AG09309 (cell line): ENCODE data around the gene DLG2.

Source experiments
- DNase-seq: peaks from one replicate; pipeline ENCODE4 v3.0.0-alpha.2; 2010; ENCODE audit warnings: low read depth
- H3K4me3 ChIP-seq: 2 replicates; pipeline ENCODE4 v1.5.1; 2011; ENCODE audit warnings: mild to moderate bottlenecking, low read depth, low read length, moderate library complexity; ENCODE audit not compliant: control insufficient read depth
- CTCF ChIP-seq: IDR thresholded peaks from 2 replicates; pipeline ENCODE4 v1.5.1; 2011; ENCODE audit warnings: mild to moderate bottlenecking, low read depth, low read length, inconsistent platforms; ENCODE audit not compliant: insufficient read depth, control insufficient read depth; ENCODE audit errors: missing control alignments

DLG2 gene

GRCh38 chr11:85044911-85045310, 582.2 kb downstream of the DLG2 start:
- no peak for DNase-seq
- no peak for TF ChIP-seq CTCF
- H3K4me3 ChIP-seq, result no peak overlapping the region

GRCh38 chr11:85042361-85042760, 584.8 kb downstream of the DLG2 start:
- TF ChIP-seq CTCF, result no peak
- DNase-seq, result no peak
- no peak overlapping the region for H3K4me3 ChIP-seq

GRCh38 chr11:85040166-85040565, 587.0 kb downstream of the DLG2 start:
- no peak for TF ChIP-seq CTCF
- DNase-seq, result no peak
- no peak overlapping the region for H3K4me3 ChIP-seq

- DNase-seq, result no peak
- TF ChIP-seq CTCF, result no peak
These were observed 597.2 kb downstream of the DLG2 start for GRCh38 chr11:85029964-85030363.

GRCh38 chr11:85028329-85029101, 598.6 kb downstream of the DLG2 start:
- no peak for DNase-seq
- no peak for TF ChIP-seq CTCF
- no peak overlapping the region for H3K4me3 ChIP-seq

More at GRCh38 chr11:85029964-85030363, 597.2 kb downstream of the DLG2 start:
- no peak overlapping the region for H3K4me3 ChIP-seq

GRCh38 chr11:85027346-85027745, 599.8 kb downstream of the DLG2 start:
- DNase-seq, result no peak
- H3K4me3 ChIP-seq, result no peak overlapping the region
- TF ChIP-seq CTCF, result no peak
